B cell (primary cell): ENCODE data around the gene GRHPR. TPM values are rescaled to one million over a fixed set of nuclear protein-coding genes. Genes with fewer than 3 reads are reported as not detected.

Experiments used
- ATAC-seq: fragments of 200-7000 bp; cut with Tn5 transposase; one replicate; pipeline ENCODE4 v1.10.0; 2021; ENCODE audit warnings: low read depth, mild to moderate bottlenecking, moderate number of reproducible peaks, moderate library complexity
- CTCF ChIA-PET: fragments of 350-600 bp; sonication (Branson Sonifier 250); formaldehyde crosslinking; loops from one replicate; lab custom pipeline; 2021; ENCODE audit warnings: antibody characterized with exemption, inconsistent platforms; lab: Charles Lee
- POLR2A ChIA-PET: fragments of 350-600 bp; sonication (Branson Sonifier 250); formaldehyde crosslinking; loops from one replicate; lab custom pipeline; 2021; ENCODE audit warnings: antibody characterized with exemption; lab: Charles Lee
- DNase-seq: peaks from one replicate; pipeline ENCODE4 v3.0.0; 2013
- H2AFZ ChIP-seq: 2 replicates; pipeline ENCODE4 v1.6.1; 2012; ENCODE audit warnings: mild to moderate bottlenecking, low read depth, low read length; ENCODE audit not compliant: insufficient read depth, poor library complexity, severe bottlenecking
- H3K27ac ChIP-seq, 2 donors: 1 replicate in 1 of 2; 2 replicates in 1 of 2; pipeline ENCODE4 v1.5.1; 2012 to 2013; ENCODE audit warnings: low read length in 2 of 2, mild to moderate bottlenecking in 2 of 2, moderate library complexity in 1 of 2
- H3K27me3 ChIP-seq, 4 experiments: fragments of 200-600 bp in 1 of 4; sonication (generic) in 1 of 4; replicated peaks in 1 of 4; 1 replicate in 2 of 4; 2 replicates in 2 of 4; pipeline versions ENCODE4 v1.6.1 to v1.7.0; 2013 to 2016; ENCODE audit warnings: low read length in 3 of 4, mild to moderate bottlenecking in 2 of 4, mixed read lengths in 1 of 4, moderate library complexity in 1 of 4; ENCODE audit not compliant: insufficient read depth in 4 of 4, control insufficient read depth in 3 of 4; ENCODE audit errors: control extremely low read depth in 1 of 4
- H3K36me3 ChIP-seq, 2 experiments: replicated peaks in 1 of 2; 1 replicate in 1 of 2; 2 replicates in 1 of 2; pipeline versions ENCODE4 v1.6.1 to v1.7.1; 2013; ENCODE audit warnings: low read length in 1 of 2; ENCODE audit not compliant: insufficient read depth in 2 of 2, control insufficient read depth in 1 of 2; ENCODE audit errors: control extremely low read depth in 1 of 2, extremely low read depth in 1 of 2
- H3K4me1 ChIP-seq, 2 donors: fragments of 200-600 bp in 1 of 2; sonication (generic) in 1 of 2; 1 replicate in 1 of 2; 2 replicates in 1 of 2; pipeline versions ENCODE4 v1.5.1 to v1.6.1; 2013 to 2017; ENCODE audit warnings: low read length in 2 of 2; ENCODE audit not compliant: control insufficient read depth in 2 of 2, insufficient read depth in 2 of 2
- H3K4me2 ChIP-seq: replicated peaks from 2 replicates; pipeline ENCODE3; 2012; ENCODE audit warnings: mild to moderate bottlenecking, low read depth, low read length; ENCODE audit not compliant: poor library complexity, severe bottlenecking
- H3K4me3 ChIP-seq, 5 experiments: fragments of 200-600 bp in 1 of 5; sonication (generic) in 1 of 5; 1 replicate in 3 of 5; 2 replicates in 2 of 5; pipeline versions ENCODE4 v1.5.1 to v1.7.0; 2011 to 2016; ENCODE audit warnings: low read length in 4 of 5, mild to moderate bottlenecking in 4 of 5, low read depth in 2 of 5, control low read depth in 1 of 5, moderate library complexity in 1 of 5; ENCODE audit not compliant: insufficient read depth in 1 of 5; ENCODE audit errors: control extremely low read depth in 1 of 5, extremely low read depth in 1 of 5
- H3K79me2 ChIP-seq: fragments of 200-600 bp; sonication (generic); one replicate; pipeline ENCODE4 v1.6.0; 2016; ENCODE audit warnings: low read length; ENCODE audit not compliant: control insufficient read depth, insufficient read depth
- H3K9ac ChIP-seq: fragments of 200-600 bp; sonication (generic); 2 replicates; pipeline ENCODE4 v1.6.1; 2017; ENCODE audit warnings: mild to moderate bottlenecking, low read length, moderate library complexity
- H3K9me3 ChIP-seq, 3 donors: one replicate each; pipeline versions ENCODE4 v1.6.1 to v1.7.1; 2013; ENCODE audit warnings: low read length in 2 of 3; ENCODE audit not compliant: control insufficient read depth in 2 of 3, insufficient read depth in 1 of 3; ENCODE audit errors: control extremely low read depth in 1 of 3
- H4K20me1 ChIP-seq: 2 replicates; pipeline ENCODE4 v1.6.0; 2012; ENCODE audit warnings: mild to moderate bottlenecking, low read length; ENCODE audit not compliant: insufficient read depth, control insufficient read depth, poor library complexity, severe bottlenecking
- H3K27ac Mint-ChIP-seq: one replicate; pipeline ENCODE4 v1.8.0; 2021; ENCODE audit warnings: mixed read lengths
- H3K27me3 Mint-ChIP-seq: one replicate; pipeline ENCODE4 v1.8.0; 2021; ENCODE audit warnings: mixed read lengths
- H3K4me1 Mint-ChIP-seq: one replicate; pipeline ENCODE4 v1.8.0; 2021; ENCODE audit warnings: mixed read lengths
- H3K4me3 Mint-ChIP-seq: one replicate; pipeline ENCODE4 v1.8.0; 2021; ENCODE audit warnings: mixed read lengths
- H3K9me3 Mint-ChIP-seq: one replicate; pipeline ENCODE4 v1.8.0; 2022; ENCODE audit warnings: mixed read lengths; ENCODE audit not compliant: insufficient read depth
- EZH2 ChIP-seq: IDR thresholded peaks from 2 replicates; pipeline ENCODE4 v1.6.1; 2012; ENCODE audit warnings: borderline replicate concordance, low read depth, mild to moderate bottlenecking, moderate library complexity, low read length; ENCODE audit not compliant: insufficient read depth, poor library complexity, severe bottlenecking
- WGBS: methylation state at CpG from one replicate; pipeline ENCODE4 v1.1.5; 2013; ENCODE audit warnings: missing lambda C conversion rate; ENCODE audit not compliant: insufficient coverage; 5-methylcytosine and 5-hydroxymethylcytosine counted together
- intact Hi-C: fragments of 100-400 bp; cut with micrococcal nuclease; formaldehyde crosslinking; loops from one replicate; pipeline ENCODE4 v1.10.0; 2022
- polyA plus RNA-seq: library from polyadenylated mRNA; depleted of rRNA; stranded (reverse); fragments of >200 nt; gene quantifications from 2 replicates; pipeline ENCODE4 v1.2.3, GENCODE V29; 2012
- total RNA-seq, 2 donors: library from RNA; stranded (reverse); fragments of 120-200 nt in 1 of 2; gene quantifications; 1 replicate in 1 of 2; 2 replicates in 1 of 2; pipeline versions ENCODE4 v1.2.3 to v1.2.4, GENCODE V29; 2013 to 2022
- TF ChIP-seq, protein P1 (sequence below): fragments of 200-600 bp; IDR thresholded peaks from one replicate; pipeline ENCODE4 v1.8.0; 2022; ENCODE audit warnings: antibody characterized with exemption, mild to moderate bottlenecking

The GRHPR gene
- total and polyA plus RNA-seq, 2 donors (not counting 1 experiment from before 2014, with no cell fraction given), result 121 to 138 TPM

DNA sequence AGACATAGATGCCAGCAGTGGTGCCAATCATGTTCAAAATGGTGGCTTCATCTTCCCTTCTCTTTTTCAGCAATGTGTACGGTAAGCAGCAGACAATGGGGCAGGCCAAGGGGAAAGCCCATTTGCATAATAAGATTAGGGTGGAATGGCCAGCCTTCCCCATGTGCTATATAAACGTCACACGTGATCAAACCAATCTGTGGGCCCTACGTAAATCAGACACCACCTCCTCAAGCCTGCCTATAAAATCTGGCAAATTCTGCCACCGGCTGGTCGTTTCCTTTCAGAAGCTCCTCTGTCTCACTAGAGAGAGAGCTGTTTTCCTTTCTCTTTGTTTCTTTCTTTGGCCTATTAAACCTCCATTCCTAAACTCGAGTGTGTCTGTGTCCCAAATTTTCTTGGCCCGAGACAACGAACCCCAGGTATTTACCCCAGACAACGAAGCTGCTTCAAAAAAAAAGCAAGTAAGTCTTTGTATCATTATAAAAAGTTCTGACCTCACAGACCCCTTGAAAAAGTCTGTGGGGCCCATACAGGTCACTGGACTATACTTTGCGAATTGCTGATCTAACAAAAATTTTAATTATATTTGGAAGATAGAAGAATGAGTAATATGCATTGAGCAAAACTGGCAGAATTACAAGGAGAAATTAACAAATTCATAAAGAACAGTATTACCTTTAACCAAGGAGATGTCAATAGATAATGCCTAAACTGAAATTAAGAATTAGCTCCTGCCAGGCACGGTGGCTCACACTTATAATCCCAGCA is 27.6 kb downstream of the GRHPR start:
- ChIA-PET CTCF (no interaction called here), POLR2A (interaction anchor here (0.7 kb wide), 1 partner anchor 121 kb away, joined by 4 read pairs; no protein-coding TSS in a partner anchor)
- no peaks in the 10 kb centered on the region for H3K27me3 Mint-ChIP-seq
- no peak overlapping the region for H3K4me3 Mint-ChIP-seq
- H3K9me3 Mint-ChIP-seq, result no peaks in the 10 kb centered on the region
- H3K4me1 Mint-ChIP-seq, result peaks cover 39% of the 10 kb centered on the region
- no peaks in the 10 kb centered on the region for H3K27me3 ChIP-seq
- no peak overlapping the region for H2AFZ ChIP-seq
- H4K20me1 ChIP-seq, result peaks cover 49% of the 10 kb centered on the region
- peaks cover 69% of the 10 kb centered on the region for H3K79me2 ChIP-seq
- DNase-seq (no peak), ATAC-seq (no peak)
- no peaks in the 10 kb centered on the region for H3K9me3 ChIP-seq
- no peak for TF ChIP-seq EZH2
- TF ChIP-seq, protein P1, sequence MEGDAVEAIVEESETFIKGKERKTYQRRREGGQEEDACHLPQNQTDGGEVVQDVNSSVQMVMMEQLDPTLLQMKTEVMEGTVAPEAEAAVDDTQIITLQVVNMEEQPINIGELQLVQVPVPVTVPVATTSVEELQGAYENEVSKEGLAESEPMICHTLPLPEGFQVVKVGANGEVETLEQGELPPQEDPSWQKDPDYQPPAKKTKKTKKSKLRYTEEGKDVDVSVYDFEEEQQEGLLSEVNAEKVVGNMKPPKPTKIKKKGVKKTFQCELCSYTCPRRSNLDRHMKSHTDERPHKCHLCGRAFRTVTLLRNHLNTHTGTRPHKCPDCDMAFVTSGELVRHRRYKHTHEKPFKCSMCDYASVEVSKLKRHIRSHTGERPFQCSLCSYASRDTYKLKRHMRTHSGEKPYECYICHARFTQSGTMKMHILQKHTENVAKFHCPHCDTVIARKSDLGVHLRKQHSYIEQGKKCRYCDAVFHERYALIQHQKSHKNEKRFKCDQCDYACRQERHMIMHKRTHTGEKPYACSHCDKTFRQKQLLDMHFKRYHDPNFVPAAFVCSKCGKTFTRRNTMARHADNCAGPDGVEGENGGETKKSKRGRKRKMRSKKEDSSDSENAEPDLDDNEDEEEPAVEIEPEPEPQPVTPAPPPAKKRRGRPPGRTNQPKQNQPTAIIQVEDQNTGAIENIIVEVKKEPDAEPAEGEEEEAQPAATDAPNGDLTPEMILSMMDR, result no peak
- H3K27ac Mint-ChIP-seq, result no peak overlapping the region
- intact Hi-C loops, result no loop called here
- H3K4me2 ChIP-seq, result no peak overlapping the region
- no peak overlapping the region for H3K4me3 ChIP-seq
- no peak overlapping the region for H3K9ac ChIP-seq
- peaks cover 7 to 8% of the 10 kb centered on the region in 2 experiments for H3K36me3 ChIP-seq
- peaks cover 0 to 3% of the 10 kb centered on the region in 2 donors for H3K4me1 ChIP-seq
- no peak overlapping the region for H3K27ac ChIP-seq
- 78% methylated on average over 8 of the region's 12 CpGs for WGBS

DNA sequence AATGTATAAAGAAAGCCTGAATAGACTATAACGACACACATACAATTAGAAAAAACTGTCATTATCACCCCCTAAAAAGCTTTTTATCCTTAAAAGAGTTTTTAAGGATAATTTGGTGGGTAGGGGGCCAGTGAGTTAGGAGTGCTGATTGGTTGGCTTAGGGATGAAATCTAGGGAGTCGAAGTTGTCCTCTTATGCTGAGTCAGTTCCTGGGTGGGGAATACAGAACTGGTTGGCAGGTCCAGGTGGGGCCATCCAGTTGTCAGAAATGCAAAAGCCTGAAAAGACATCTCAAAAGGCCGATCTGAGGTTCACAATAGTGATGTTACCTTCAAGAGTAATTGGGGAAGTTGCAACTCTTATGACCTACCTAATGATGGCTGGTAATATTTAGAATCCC is 29.1 kb downstream of the GRHPR start:
- H4K20me1 ChIP-seq, result peaks cover 63% of the 10 kb centered on the region
- H3K4me1 ChIP-seq, result peaks cover 0 to 3% of the 10 kb centered on the region in 2 donors
- no peaks in the 10 kb centered on the region for H3K27me3 ChIP-seq
- ATAC-seq (no peak), DNase-seq (no peak)
- H3K9me3 Mint-ChIP-seq, result no peaks in the 10 kb centered on the region
- peaks cover 50% of the 10 kb centered on the region for H3K4me1 Mint-ChIP-seq
- no peak overlapping the region for H3K4me3 Mint-ChIP-seq
- H2AFZ ChIP-seq, result no peak overlapping the region
- POLR2A ChIA-PET, result no interaction called here
- peaks cover 4 to 8% of the 10 kb centered on the region in 2 experiments for H3K36me3 ChIP-seq
- peaks cover 74% of the 10 kb centered on the region for H3K79me2 ChIP-seq
- CTCF ChIA-PET, result interaction anchor here (1.4 kb wide), 1 partner anchor 33 kb away, joined by 3 read pairs; no protein-coding TSS in a partner anchor
- no peak overlapping the region for H3K9ac ChIP-seq
- TF ChIP-seq, protein P1, result no peak
- no peak for TF ChIP-seq EZH2
- H3K9me3 ChIP-seq, result peaks cover 0 to 3% (median 0%) of the 10 kb centered on the region in 3 donors
- H3K27ac Mint-ChIP-seq, result no peak overlapping the region
- no peak overlapping the region for H3K4me3 ChIP-seq
- intact Hi-C loops, result no loop called here
- no peak overlapping the region for H3K4me2 ChIP-seq
- no peaks in the 10 kb centered on the region for H3K27me3 Mint-ChIP-seq
- peak overlapping the region in 1 of 2 donors; percentile 9 for H3K27ac ChIP-seq
- 40% methylated on average over 1 of the region's 3 CpGs for WGBS
